IMR-90 (cell line): Measurements from ENCODE around the gene OGFOD3.

Experiments
- BHLHE40 ChIP-seq: fragments of 150-350 bp; IDR thresholded peaks from 2 replicates; pipeline ENCODE4 v1.6.1; 2016; ENCODE audit warnings: mild to moderate bottlenecking, low read depth, low read length
- CEBPB ChIP-seq: IDR thresholded peaks from 2 replicates; pipeline ENCODE4 v1.6.1; 2012; ENCODE audit warnings: low read depth, low read length, improper control_type of control experiment
- CHD1 ChIP-seq: IDR thresholded peaks from 2 replicates; pipeline ENCODE4 v1.6.1; 2012; ENCODE audit warnings: low read depth, low read length, improper control_type of control experiment
- CTCF ChIP-seq: conservative IDR thresholded peaks from 2 replicates; pipeline ENCODE4 v1.5.1; 2012; ENCODE audit warnings: mild to moderate bottlenecking, low read depth, low read length, improper control_type of control experiment
- ELK1 ChIP-seq: fragments of 150-350 bp; IDR thresholded peaks from 2 replicates; pipeline ENCODE4 v1.6.1; 2016; ENCODE audit warnings: low read depth, mild to moderate bottlenecking, low read length, moderate library complexity, borderline replicate concordance
- MAFK ChIP-seq: IDR thresholded peaks from 2 replicates; pipeline ENCODE4 v1.6.1; 2012; ENCODE audit warnings: low read depth, low read length, improper control_type of control experiment
- MAZ ChIP-seq: IDR thresholded peaks from 2 replicates; pipeline ENCODE4 v1.6.1; 2012; ENCODE audit warnings: low read depth, mild to moderate bottlenecking, low read length, improper control_type of control experiment, moderate library complexity, borderline replicate concordance
- MXI1 ChIP-seq: IDR thresholded peaks from 2 replicates; pipeline ENCODE4 v1.6.1; 2012; ENCODE audit warnings: low read depth, mild to moderate bottlenecking, low read length, moderate library complexity, borderline replicate concordance
- POLR2A ChIP-seq: IDR thresholded peaks from 2 replicates; pipeline ENCODE4 v1.6.1; 2012; ENCODE audit warnings: mild to moderate bottlenecking, low read depth, low read length
- RAD21 ChIP-seq: IDR thresholded peaks from 2 replicates; pipeline ENCODE4 v1.6.1; 2012; ENCODE audit warnings: low read length, improper control_type of control experiment

GRCh38 chr17:82442643-82443464 lies 24.5 kb upstream of the OGFOD3 start:
- TF ChIP-seq CTCF, result no peak
- TF ChIP-seq POLR2A, result no peak
- no peak for TF ChIP-seq ELK1
- TF ChIP-seq RAD21, result no peak
- no peak for TF ChIP-seq MXI1
- TF ChIP-seq MAZ, result no peak
- TF ChIP-seq MAFK, result no peak
- no peak for TF ChIP-seq CEBPB
- TF ChIP-seq BHLHE40, result no peak
- TF ChIP-seq CHD1, result no peak
